Measurements from ENCODE around the gene RAB9A.
"Not testable (repeated sequence)": the region's sequence is repeated elsewhere in the genome, so short reads cannot be mapped to it uniquely, and the experiment has no call there.

The RAB9A gene

GRCh38 chrX:13669755-13670154 lies 19.2 kb upstream of the RAB9A start:
- not testable (repeated sequence) for DNase-seq (ENCODE audit: low read depth in 2 of 2)

GRCh38 chrX:13670197-13670596 lies 18.7 kb upstream of the RAB9A start:
- DNase-seq (ENCODE audit: low read depth in 2 of 2) = no peak

GRCh38 chrX:13673016-13673415 lies 15.9 kb upstream of the RAB9A start:
- DNase-seq (ENCODE audit: low read depth in 2 of 2) = no peak

- DNase-seq (ENCODE audit: low read depth in 2 of 2) = no peak
Measured at GRCh38 chrX:13676885-13677284, 12.0 kb upstream of the RAB9A start.

GRCh38 chrX:13679700-13680099 lies 9.2 kb upstream of the RAB9A start:
- DNase-seq (ENCODE audit: low read depth in 2 of 2) = not testable (repeated sequence)

GRCh38 chrX:13681595-13681994 lies 7.3 kb upstream of the RAB9A start:
- no peak for DNase-seq (ENCODE audit: low read depth in 2 of 2)

GRCh38 chrX:13684361-13684760 lies 4.6 kb upstream of the RAB9A start:
- DNase-seq (ENCODE audit: low read depth in 2 of 2) = no peak

GRCh38 chrX:13685126-13685763 lies 3.7 kb upstream of the RAB9A start:
- DNase-seq (ENCODE audit: low read depth in 2 of 2) = no peak

- DNase-seq (ENCODE audit: low read depth in 2 of 2) = no peak
Measured at GRCh38 chrX:13687203-13687602, 1.7 kb upstream of the RAB9A start.

- no peak for DNase-seq (ENCODE audit: low read depth in 2 of 2)
Measured at GRCh38 chrX:13688384-13688957, 457 bp upstream of the RAB9A start.

- no peak for DNase-seq (ENCODE audit: low read depth in 2 of 2)
Measured at GRCh38 chrX:13689741-13690211, 848 bp downstream of the RAB9A start.

- DNase-seq (ENCODE audit: low read depth in 2 of 2) = no peak
Measured at GRCh38 chrX:13690836-13691235, 1.9 kb downstream of the RAB9A start.

- DNase-seq (ENCODE audit: low read depth in 2 of 2) = no peak
Measured at GRCh38 chrX:13691841-13692371, 3.0 kb downstream of the RAB9A start.

GRCh38 chrX:13692771-13693231 lies 3.9 kb downstream of the RAB9A start:
- no peak for DNase-seq (ENCODE audit: low read depth in 2 of 2)

GRCh38 chrX:13693341-13693961 lies 4.5 kb downstream of the RAB9A start:
- no peak for DNase-seq (ENCODE audit: low read depth in 2 of 2)

GRCh38 chrX:13694359-13694758 lies 5.4 kb downstream of the RAB9A start:
- no peak for DNase-seq (ENCODE audit: low read depth in 2 of 2)

GRCh38 chrX:13694983-13695382 lies 6.1 kb downstream of the RAB9A start:
- DNase-seq (ENCODE audit: low read depth in 2 of 2) = no peak

GRCh38 chrX:13695601-13696115 lies 6.7 kb downstream of the RAB9A start:
- no peak for DNase-seq (ENCODE audit: low read depth in 2 of 2)

GRCh38 chrX:13697455-13697854 lies 8.5 kb downstream of the RAB9A start:
- DNase-seq (ENCODE audit: low read depth in 2 of 2) = no peak

- DNase-seq (ENCODE audit: low read depth in 2 of 2) = no peak
Measured at GRCh38 chrX:13697976-13698375, 9.0 kb downstream of the RAB9A start.

- no peak for DNase-seq (ENCODE audit: low read depth in 2 of 2)
Measured at GRCh38 chrX:13698432-13698831, 9.5 kb downstream of the RAB9A start.

- no peak for DNase-seq (ENCODE audit: low read depth in 2 of 2)
Measured at GRCh38 chrX:13699183-13699826, 10.4 kb downstream of the RAB9A start.
